Neural crest cell (in vitro differentiated cells): ENCODE results near the gene VENTX. TPM values are rescaled to one million over a fixed set of nuclear protein-coding genes. Genes with fewer than 3 reads are reported as not detected.

Experiments used
- DNase-seq: peaks from one replicate; pipeline ENCODE4 v3.0.0; 2021; ENCODE audit warnings: low read depth, mixed read lengths, low spot score
- H3K27ac Mint-ChIP-seq: one replicate; pipeline ENCODE4 v1.8.0; 2021; ENCODE audit warnings: mild to moderate bottlenecking, mixed read lengths; ENCODE audit not compliant: unreplicated experiment
- H3K27me3 Mint-ChIP-seq: 2 replicates; pipeline ENCODE4 v1.8.0; 2021; ENCODE audit warnings: low read depth, mild to moderate bottlenecking, mixed read lengths
- H3K36me3 Mint-ChIP-seq: 2 replicates; pipeline ENCODE4 v1.8.0; 2021; ENCODE audit warnings: low read depth, mild to moderate bottlenecking, mixed read lengths
- H3K4me1 Mint-ChIP-seq: 2 replicates; pipeline ENCODE4 v1.8.0; 2021; ENCODE audit warnings: mixed read lengths
- H3K4me3 Mint-ChIP-seq: one replicate; pipeline ENCODE4 v1.8.0; 2021; ENCODE audit warnings: mild to moderate bottlenecking, mixed read lengths
- H3K9me3 Mint-ChIP-seq: 2 replicates; pipeline ENCODE4 v1.8.0; 2021; ENCODE audit warnings: mixed read lengths
- total RNA-seq: library from RNA; stranded (reverse); gene quantifications from 2 replicates; pipeline ENCODE4 v1.2.1, GENCODE V29; 2021
- TF ChIP-seq, protein P1 (sequence below): fragments of 200-600 bp; sonication (generic); conservative IDR thresholded peaks from 2 replicates; pipeline ENCODE4 v1.5.0; 2021; ENCODE audit warnings: antibody characterized with exemption, mild to moderate bottlenecking

Gene VENTX
- total RNA-seq, 1 donor from 2014 or later = not detected

DNA sequence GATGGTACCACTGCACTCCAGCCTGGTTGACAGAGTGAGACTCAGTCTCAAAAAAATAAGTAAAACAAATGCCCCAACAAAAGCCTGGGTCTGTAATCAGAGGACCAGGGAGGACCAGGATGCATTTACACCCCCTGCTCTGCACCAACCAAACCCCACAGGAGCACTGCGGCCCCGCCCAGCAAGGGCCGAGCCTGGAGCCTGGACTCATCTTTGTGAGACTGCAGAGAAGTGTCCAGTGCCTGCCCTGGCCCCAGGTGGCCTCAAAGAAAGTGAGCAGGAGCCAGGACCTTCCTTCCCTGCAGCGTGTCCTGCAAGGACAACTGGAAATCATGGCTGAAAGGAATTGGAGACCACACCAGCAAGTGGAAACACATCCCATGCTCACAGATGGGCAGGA, 46.0 kb upstream of the VENTX start:
- Mint-ChIP-seq H3K27me3 (peaks cover 25% of the 10 kb centered on the region), H3K36me3 (peaks cover 7% of the 10 kb centered on the region), H3K4me3 (no peak overlapping the region), H3K4me1 (peaks cover 2% of the 10 kb centered on the region), H3K9me3 (no peaks in the 10 kb centered on the region), H3K27ac (no peak overlapping the region)
- DNase-seq = no peak
- TF ChIP-seq, protein P1, sequence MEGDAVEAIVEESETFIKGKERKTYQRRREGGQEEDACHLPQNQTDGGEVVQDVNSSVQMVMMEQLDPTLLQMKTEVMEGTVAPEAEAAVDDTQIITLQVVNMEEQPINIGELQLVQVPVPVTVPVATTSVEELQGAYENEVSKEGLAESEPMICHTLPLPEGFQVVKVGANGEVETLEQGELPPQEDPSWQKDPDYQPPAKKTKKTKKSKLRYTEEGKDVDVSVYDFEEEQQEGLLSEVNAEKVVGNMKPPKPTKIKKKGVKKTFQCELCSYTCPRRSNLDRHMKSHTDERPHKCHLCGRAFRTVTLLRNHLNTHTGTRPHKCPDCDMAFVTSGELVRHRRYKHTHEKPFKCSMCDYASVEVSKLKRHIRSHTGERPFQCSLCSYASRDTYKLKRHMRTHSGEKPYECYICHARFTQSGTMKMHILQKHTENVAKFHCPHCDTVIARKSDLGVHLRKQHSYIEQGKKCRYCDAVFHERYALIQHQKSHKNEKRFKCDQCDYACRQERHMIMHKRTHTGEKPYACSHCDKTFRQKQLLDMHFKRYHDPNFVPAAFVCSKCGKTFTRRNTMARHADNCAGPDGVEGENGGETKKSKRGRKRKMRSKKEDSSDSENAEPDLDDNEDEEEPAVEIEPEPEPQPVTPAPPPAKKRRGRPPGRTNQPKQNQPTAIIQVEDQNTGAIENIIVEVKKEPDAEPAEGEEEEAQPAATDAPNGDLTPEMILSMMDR = no peak

DNA sequence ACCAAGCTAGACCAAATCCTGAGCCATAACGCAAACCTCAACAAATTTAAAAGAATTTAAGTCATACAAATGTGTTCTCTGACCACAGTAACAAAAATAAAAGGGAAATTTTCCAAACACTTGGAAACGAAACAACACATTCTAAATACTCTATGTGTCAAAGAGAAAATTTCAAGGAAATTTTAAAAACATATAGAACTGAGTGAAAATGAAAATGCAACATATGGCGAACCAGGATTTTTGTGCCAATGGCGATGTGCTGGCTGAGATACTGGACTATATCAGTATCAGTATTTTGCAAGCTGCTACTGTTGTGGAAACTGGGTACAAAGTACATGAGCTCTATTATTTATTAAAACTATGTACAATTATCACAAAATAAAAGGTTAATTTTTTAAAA, 43.5 kb upstream of the VENTX start:
- H3K9me3 Mint-ChIP-seq = no peaks in the 10 kb centered on the region
- H3K4me1 Mint-ChIP-seq = no peaks in the 10 kb centered on the region
- DNase-seq = no peak
- TF ChIP-seq, protein P1 = no peak
- peaks cover 25% of the 10 kb centered on the region for H3K27me3 Mint-ChIP-seq
- no peak overlapping the region for H3K4me3 Mint-ChIP-seq
- H3K27ac Mint-ChIP-seq = no peak overlapping the region
- peaks cover 7% of the 10 kb centered on the region for H3K36me3 Mint-ChIP-seq

DNA sequence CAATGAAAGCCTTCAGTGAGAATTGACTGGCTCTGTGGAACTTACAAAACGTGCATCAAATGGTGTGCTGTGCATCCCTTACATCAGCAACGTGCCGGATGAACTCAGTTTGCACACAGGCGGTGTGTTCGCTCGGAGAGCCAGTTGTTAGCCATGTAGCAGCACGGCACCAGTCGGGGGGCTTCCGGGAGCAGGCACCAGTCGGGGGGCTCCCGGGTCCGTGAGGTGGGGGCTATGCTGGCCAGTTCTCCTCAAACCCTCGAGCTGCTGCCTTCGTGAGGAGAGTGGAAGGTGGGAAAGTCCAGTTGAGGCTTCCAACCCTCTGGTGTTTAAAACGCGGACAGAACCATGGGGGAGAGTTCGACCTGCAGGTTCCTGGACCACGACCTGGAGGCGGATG, 42.6 kb upstream of the VENTX start:
- TF ChIP-seq, protein P1 = no peak
- Mint-ChIP-seq H3K27me3 (peaks cover 25% of the 10 kb centered on the region), H3K4me1 (no peaks in the 10 kb centered on the region), H3K27ac (no peak overlapping the region), H3K9me3 (no peaks in the 10 kb centered on the region), H3K36me3 (peaks cover 7% of the 10 kb centered on the region), H3K4me3 (no peak overlapping the region)
- DNase-seq = no peak

DNA sequence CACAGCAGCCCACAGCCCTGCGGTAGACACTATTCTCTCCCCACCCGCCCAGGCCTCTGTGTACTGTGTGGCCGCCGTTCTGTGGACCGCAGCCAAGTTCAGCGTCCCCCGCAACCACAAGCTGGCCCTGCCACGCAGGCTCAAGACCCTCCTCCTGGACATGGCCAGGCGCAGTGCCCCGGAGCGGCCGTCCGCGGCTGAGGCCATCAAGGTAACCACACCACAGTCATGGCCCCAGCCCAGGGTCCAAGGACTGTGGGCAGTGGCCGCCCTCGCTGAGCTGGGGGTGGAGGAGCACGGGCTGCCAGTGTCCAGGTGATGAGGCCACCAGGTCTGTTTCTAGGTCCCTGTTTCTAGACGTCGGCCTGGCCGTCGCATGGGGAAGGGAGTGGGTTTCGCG, 42.0 kb upstream of the VENTX start:
- TF ChIP-seq, protein P1 = no peak
- peaks cover 7% of the 10 kb centered on the region for H3K36me3 Mint-ChIP-seq
- H3K27me3 Mint-ChIP-seq = peaks cover 25% of the 10 kb centered on the region
- DNase-seq = no peak
- no peak overlapping the region for H3K4me3 Mint-ChIP-seq
- H3K4me1 Mint-ChIP-seq = no peaks in the 10 kb centered on the region
- no peaks in the 10 kb centered on the region for H3K9me3 Mint-ChIP-seq
- H3K27ac Mint-ChIP-seq = no peak overlapping the region

DNA sequence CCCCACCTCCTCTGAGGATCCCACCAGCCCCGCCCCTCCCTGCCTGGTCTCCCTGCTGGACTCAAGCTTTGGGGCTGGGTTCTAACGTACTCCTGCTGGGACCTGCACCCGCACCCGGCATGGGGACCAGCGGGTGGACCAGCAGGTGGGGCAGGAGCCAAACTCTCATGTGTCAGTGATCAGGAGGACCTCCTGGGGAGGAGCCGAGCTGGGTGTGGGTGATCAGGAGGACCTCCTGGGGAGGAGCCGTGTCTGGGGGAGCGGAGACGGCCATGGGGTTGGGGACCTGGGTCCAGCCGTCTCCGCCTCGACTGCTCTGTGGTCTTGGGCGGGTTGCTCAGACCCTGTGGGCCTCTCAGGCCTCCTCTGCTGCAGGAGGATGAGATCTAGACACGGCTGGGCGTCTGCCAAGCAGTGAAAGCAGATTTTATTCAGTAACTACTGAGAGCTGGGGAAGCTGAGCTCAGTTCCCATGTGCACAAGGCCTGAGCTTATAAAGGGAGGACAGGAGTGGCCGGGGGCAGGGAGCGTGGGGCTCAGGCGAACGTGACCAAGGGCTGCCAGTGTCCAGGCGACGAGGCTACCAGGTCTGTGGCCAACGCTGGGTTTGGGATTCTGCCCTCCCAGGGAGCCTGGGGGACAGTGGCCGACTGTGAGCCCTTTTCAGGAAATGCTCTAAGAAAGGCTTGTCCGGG, 41.3 kb upstream of the VENTX start:
- TF ChIP-seq, protein P1 = no peak
- H3K4me3 Mint-ChIP-seq = no peak overlapping the region
- DNase-seq = no peak
- peaks cover 7% of the 10 kb centered on the region for H3K36me3 Mint-ChIP-seq
- no peaks in the 10 kb centered on the region for H3K9me3 Mint-ChIP-seq
- no peaks in the 10 kb centered on the region for H3K4me1 Mint-ChIP-seq
- no peak overlapping the region for H3K27ac Mint-ChIP-seq
- H3K27me3 Mint-ChIP-seq = peaks cover 25% of the 10 kb centered on the region
